Liver (tissue), 10 donors: ENCODE measurements around the gene SGPP1. TPM values are rescaled to one million over a fixed set of nuclear protein-coding genes. Genes with fewer than 3 reads are reported as not detected.
"Not testable (repeated sequence)": the region's sequence is repeated elsewhere in the genome, so short reads cannot be mapped to it uniquely, and the experiment has no call there.

Experiments used
- DNase-seq: peaks from one replicate; pipeline ENCODE4 v3.0.0-alpha.2; 2017; ENCODE audit warnings: low spot score
- H3K27ac ChIP-seq, 2 donors: one replicate each; pipeline ENCODE4 v1.7.0; 2013; ENCODE audit warnings: inconsistent platforms in 2 of 2, low read length in 2 of 2, control low read depth in 1 of 2, low read depth in 1 of 2, mild to moderate bottlenecking in 1 of 2
- H3K27me3 ChIP-seq, 4 donors: one replicate each; pipeline versions ENCODE4 v1.6.1 to v1.7.0; 2013; ENCODE audit warnings: low read length in 3 of 4, inconsistent platforms in 1 of 4, mild to moderate bottlenecking in 1 of 4, moderate library complexity in 1 of 4; ENCODE audit not compliant: control insufficient read depth in 4 of 4, insufficient read depth in 4 of 4
- H3K36me3 ChIP-seq, 4 donors: one replicate each; pipeline versions ENCODE4 v1.6.1 to v1.7.0; 2013; ENCODE audit warnings: low read length in 3 of 4, mild to moderate bottlenecking in 3 of 4, low read depth in 1 of 4, moderate library complexity in 1 of 4; ENCODE audit not compliant: control insufficient read depth in 4 of 4, insufficient read depth in 3 of 4
- H3K4me1 ChIP-seq, 4 donors: one replicate each; pipeline versions ENCODE4 v1.6.1 to v1.7.0; 2013; ENCODE audit warnings: low read length in 3 of 4, mild to moderate bottlenecking in 3 of 4, moderate library complexity in 1 of 4; ENCODE audit not compliant: control insufficient read depth in 4 of 4, insufficient read depth in 4 of 4
- H3K4me3 ChIP-seq, 3 donors: one replicate each; pipeline versions ENCODE4 v1.6.1 to v1.7.0; 2013; ENCODE audit warnings: low read length in 3 of 3, control low read depth in 1 of 3, low read depth in 1 of 3, mild to moderate bottlenecking in 1 of 3
- H3K9ac ChIP-seq, 2 donors: one replicate each; pipeline ENCODE4 v1.7.0; 2013; ENCODE audit warnings: low read length in 2 of 2, mild to moderate bottlenecking in 2 of 2, moderate library complexity in 2 of 2, control low read depth in 1 of 2, low read depth in 1 of 2
- H3K9me3 ChIP-seq, 4 donors: one replicate each; pipeline versions ENCODE4 v1.6.1 to v1.7.0; 2013; ENCODE audit warnings: low read length in 3 of 4; ENCODE audit not compliant: control insufficient read depth in 4 of 4
- FOXA1 ChIP-seq: IDR thresholded peaks from 2 replicates; pipeline ENCODE4 v1.6.1; 2016; ENCODE audit warnings: antibody characterized with exemption
- FOXA2 ChIP-seq: IDR thresholded peaks from 2 replicates; pipeline ENCODE4 v1.6.1; 2016; ENCODE audit warnings: antibody characterized with exemption
- HNF4A ChIP-seq, 2 donors: conservative IDR thresholded peaks; 2 replicates each; pipeline ENCODE4 v1.6.1; 2016; ENCODE audit warnings: antibody characterized with exemption in 2 of 2, mild to moderate bottlenecking in 2 of 2
- HNF4G ChIP-seq: IDR thresholded peaks from 2 replicates; pipeline ENCODE4 v1.6.1; 2016; ENCODE audit warnings: antibody characterized with exemption
- NR2F2 ChIP-seq: IDR thresholded peaks from 2 replicates; pipeline ENCODE4 v1.6.1; 2016; ENCODE audit warnings: antibody characterized with exemption
- RAD21 ChIP-seq, 2 donors: IDR thresholded peaks; 2 replicates each; pipeline ENCODE4 v1.6.1; 2016; ENCODE audit warnings: antibody characterized with exemption in 2 of 2, mild to moderate bottlenecking in 2 of 2
- RXRA ChIP-seq, 2 donors: IDR thresholded peaks; 2 replicates each; pipeline ENCODE4 v1.6.1; 2017 to 2018; ENCODE audit warnings: antibody characterized with exemption in 2 of 2, mild to moderate bottlenecking in 1 of 2
- SP1 ChIP-seq: IDR thresholded peaks from 2 replicates; pipeline ENCODE4 v1.6.1; 2018; ENCODE audit warnings: antibody characterized with exemption, mild to moderate bottlenecking
- TAF1 ChIP-seq: conservative IDR thresholded peaks from 2 replicates; pipeline ENCODE4 v1.6.1; 2016; ENCODE audit warnings: antibody characterized with exemption, mild to moderate bottlenecking
- YY1 ChIP-seq: IDR thresholded peaks from 2 replicates; pipeline ENCODE4 v1.6.1; 2016; ENCODE audit warnings: antibody characterized with exemption, mild to moderate bottlenecking
- WGBS: extraction: QIAGEN DNeasy Blood & Tissue Kit; methylation state at CpG from one replicate; pipeline ENCODE4 v1.1.7; 2013; 5-methylcytosine and 5-hydroxymethylcytosine counted together
- polyA plus RNA-seq, 2 donors: library from polyadenylated mRNA; stranded (reverse) in 1 of 2; unstranded in 1 of 2; fragments of 200-250 nt in 1 of 2; fragments of >200 nt in 1 of 2; fragmentation: Nextera tagmentation in 1 of 2; extraction: Ambion mirVana in 1 of 2; gene quantifications; one replicate each; pipeline versions ENCODE4 v1.2.1 to v1.2.3, GENCODE V29; 2013 to 2015
- small RNA-seq: library from RNA; depleted of rRNA; stranded (forward); fragments of <200 nt; gene quantifications from one replicate; pipeline ENCODE3, GENCODE V24; 2014
- total RNA-seq, 2 donors: library from RNA; depleted of rRNA; stranded (reverse); fragments of >200 nt; gene quantifications; one replicate each; pipeline ENCODE4 v1.2.3, GENCODE V29; 2014
- TF ChIP-seq, protein P1 (sequence below): IDR thresholded peaks from 2 replicates; pipeline ENCODE4 v1.6.1; 2016; ENCODE audit warnings: antibody characterized with exemption, mild to moderate bottlenecking
- TF ChIP-seq, protein P2 (sequence below): IDR thresholded peaks from 2 replicates; pipeline ENCODE4 v1.6.1; 2016; ENCODE audit warnings: antibody characterized with exemption
- TF ChIP-seq, protein P3 (sequence below): IDR thresholded peaks from 2 replicates; pipeline ENCODE4 v1.6.1; 2016; ENCODE audit warnings: antibody characterized with exemption
- donor health status: healthy.
- donor health status: healthy.
- donor health status: healthy.
- donor health status: healthy.
- donor health status: healthy.

SGPP1 gene
- total and polyA plus RNA-seq, 4 donors = 12.3 to 32.3 (median 15.6) TPM

DNA sequence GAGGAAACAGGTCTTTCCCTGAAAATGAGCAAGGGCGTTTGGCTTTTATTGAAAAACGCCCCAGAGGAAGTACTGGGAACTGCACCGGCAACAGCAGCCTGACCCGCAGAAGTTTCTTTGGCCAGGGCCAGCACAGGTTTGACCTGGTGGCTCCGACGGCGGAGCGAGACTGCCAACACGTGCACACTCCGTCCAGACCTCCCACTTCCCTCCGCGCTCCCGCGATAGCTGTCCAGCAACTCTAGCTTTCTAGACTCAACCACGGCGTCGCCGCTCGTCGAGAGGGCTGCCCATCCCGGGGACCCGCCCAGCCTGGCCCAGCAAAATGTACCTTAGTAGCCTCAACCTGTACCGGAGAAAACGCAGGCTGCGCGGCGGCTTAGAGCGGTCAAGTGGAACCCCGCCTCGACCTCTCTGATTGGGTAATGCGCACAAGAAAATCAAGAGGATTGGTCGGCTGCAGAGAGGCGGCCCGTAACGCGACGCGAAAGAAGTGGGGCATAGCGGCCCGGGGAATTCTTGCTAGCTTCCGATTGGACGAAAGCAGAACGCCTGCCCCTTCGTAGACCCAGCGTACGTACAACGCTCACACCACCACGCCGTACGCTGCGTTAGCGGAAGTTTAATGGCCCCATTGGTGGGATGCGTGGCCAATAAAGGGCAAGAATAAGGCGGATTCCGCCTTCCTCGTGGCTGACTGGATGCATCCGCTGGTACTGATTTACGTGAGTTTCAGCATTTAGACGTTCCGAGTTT lies 86.2 kb downstream of the SGPP1 start, which contains the start of gene WDR89 (continued):
- TF ChIP-seq, protein P1, sequence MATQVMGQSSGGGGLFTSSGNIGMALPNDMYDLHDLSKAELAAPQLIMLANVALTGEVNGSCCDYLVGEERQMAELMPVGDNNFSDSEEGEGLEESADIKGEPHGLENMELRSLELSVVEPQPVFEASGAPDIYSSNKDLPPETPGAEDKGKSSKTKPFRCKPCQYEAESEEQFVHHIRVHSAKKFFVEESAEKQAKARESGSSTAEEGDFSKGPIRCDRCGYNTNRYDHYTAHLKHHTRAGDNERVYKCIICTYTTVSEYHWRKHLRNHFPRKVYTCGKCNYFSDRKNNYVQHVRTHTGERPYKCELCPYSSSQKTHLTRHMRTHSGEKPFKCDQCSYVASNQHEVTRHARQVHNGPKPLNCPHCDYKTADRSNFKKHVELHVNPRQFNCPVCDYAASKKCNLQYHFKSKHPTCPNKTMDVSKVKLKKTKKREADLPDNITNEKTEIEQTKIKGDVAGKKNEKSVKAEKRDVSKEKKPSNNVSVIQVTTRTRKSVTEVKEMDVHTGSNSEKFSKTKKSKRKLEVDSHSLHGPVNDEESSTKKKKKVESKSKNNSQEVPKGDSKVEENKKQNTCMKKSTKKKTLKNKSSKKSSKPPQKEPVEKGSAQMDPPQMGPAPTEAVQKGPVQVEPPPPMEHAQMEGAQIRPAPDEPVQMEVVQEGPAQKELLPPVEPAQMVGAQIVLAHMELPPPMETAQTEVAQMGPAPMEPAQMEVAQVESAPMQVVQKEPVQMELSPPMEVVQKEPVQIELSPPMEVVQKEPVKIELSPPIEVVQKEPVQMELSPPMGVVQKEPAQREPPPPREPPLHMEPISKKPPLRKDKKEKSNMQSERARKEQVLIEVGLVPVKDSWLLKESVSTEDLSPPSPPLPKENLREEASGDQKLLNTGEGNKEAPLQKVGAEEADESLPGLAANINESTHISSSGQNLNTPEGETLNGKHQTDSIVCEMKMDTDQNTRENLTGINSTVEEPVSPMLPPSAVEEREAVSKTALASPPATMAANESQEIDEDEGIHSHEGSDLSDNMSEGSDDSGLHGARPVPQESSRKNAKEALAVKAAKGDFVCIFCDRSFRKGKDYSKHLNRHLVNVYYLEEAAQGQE = peak; percentile 95
- TF ChIP-seq, protein P2, sequence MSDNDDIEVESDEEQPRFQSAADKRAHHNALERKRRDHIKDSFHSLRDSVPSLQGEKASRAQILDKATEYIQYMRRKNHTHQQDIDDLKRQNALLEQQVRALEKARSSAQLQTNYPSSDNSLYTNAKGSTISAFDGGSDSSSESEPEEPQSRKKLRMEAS = peak; percentile 81
- TF ChIP-seq FOXA2 (no peak), YY1 (peak; percentile 92)

DNA sequence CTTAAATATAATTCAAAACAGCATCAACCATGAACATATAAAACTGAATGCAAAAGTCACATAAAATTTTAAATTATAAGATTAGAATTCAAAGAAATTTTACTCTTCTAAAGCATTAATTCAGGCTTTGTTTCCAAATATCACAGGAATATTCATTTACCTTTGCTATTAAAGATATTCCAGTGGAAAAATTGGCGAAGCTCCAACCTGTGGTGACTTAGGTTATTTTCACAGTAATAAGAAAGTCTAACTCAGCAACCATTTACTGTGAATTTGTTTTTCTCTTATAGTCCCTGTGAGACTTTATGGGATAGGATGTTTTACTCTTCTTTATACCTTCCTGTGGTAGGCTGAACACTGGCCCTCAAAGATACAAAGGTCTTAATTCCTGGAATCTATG lies 89.4 kb downstream of the SGPP1 start:
- 92% methylated on average over 1 of the region's 1 CpG for WGBS
- no peaks in the 10 kb centered on the region for H3K36me3 ChIP-seq

DNA sequence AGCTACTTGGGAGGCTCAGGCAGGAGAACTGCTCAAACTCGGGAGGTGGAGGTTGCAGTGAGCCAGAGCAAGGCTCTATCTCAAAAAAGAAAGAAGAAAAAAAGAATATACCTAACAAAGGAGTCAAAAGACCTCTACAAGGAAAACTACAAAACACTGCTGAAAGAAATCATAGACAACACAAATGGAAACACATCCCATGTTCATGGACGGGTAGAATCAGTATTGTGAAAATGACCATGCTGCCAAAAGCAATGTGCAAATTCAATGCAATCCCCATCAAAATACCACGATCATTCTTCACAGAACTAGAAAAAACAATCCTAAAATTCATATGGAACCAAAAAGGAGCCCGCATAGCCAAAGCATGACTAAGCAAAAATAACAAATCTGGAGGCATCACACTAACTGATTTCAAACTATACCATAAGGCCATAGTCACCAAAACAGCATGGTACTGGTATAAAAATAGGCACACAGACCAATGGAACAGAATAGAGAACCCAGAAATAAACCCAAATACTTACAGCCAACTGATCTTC lies 91.7 kb downstream of the SGPP1 start:
- H3K9ac ChIP-seq, H3K36me3 ChIP-seq, H3K9me3 ChIP-seq, H3K27ac ChIP-seq, H3K27me3 ChIP-seq, H3K4me1 ChIP-seq, H3K4me3 ChIP-seq, DNase-seq: not testable (repeated sequence)
- WGBS = 97% methylated on average over 4 of the region's 4 CpGs

More for the DNA sequence above, 89.4 kb downstream of the SGPP1 start:
- DNase-seq = no peak
- H3K4me3 ChIP-seq = no peak overlapping the region
- H3K9ac ChIP-seq = no peak overlapping the region
- no peaks in the 10 kb centered on the region for H3K9me3 ChIP-seq
- peaks cover 2 to 11% (median 5%) of the 10 kb centered on the region in 4 donors for H3K4me1 ChIP-seq
- H3K27ac ChIP-seq = no peak overlapping the region
- no peaks in the 10 kb centered on the region for H3K27me3 ChIP-seq
- TF ChIP-seq HNF4G = no peak
- TF ChIP-seq, protein P3, sequence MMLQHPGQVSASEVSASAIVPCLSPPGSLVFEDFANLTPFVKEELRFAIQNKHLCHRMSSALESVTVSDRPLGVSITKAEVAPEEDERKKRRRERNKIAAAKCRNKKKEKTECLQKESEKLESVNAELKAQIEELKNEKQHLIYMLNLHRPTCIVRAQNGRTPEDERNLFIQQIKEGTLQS = no peak
- TF ChIP-seq RXRA (IDR thresholded peaks at IDR 0.05) = no peak
- TF ChIP-seq TAF1 = no peak
- TF ChIP-seq, protein P1 = no peak
- TF ChIP-seq RAD21 (IDR thresholded peaks at IDR 0.05) = no peak
- TF ChIP-seq SP1 = no peak
- TF ChIP-seq FOXA1 = no peak
- no peak for TF ChIP-seq NR2F2
- no peak for TF ChIP-seq HNF4A (conservative IDR thresholded peaks at IDR 0.05)
- no peak for TF ChIP-seq FOXA2

Small RNA genes lying within 50 kb of the gene (small RNA-seq; reads per million reads assigned to genes)
- gene AL161670.1 (not detected), gene RF00012 (not detected), gene RNU7-116P (not detected)

Other genes with a start within 250 kb of the SGPP1 start
- gene PPP2R5E, start 184.7 kb downstream of the SGPP1 start, total RNA-seq = 10 to 100 TPM in 1 of 2 donors, 1 to 10 TPM in 1; 10.0 to 13.1 TPM
- gene PPP2R5E, start 184.7 kb downstream of the SGPP1 start, polyA plus RNA-seq = 1 to 10 TPM; 6.0 to 6.9 TPM
- gene WDR89, start 86.2 kb downstream of the SGPP1 start, total RNA-seq = 1 to 10 TPM; 7.1 to 9.2 TPM
- gene WDR89, start 86.2 kb downstream of the SGPP1 start, polyA plus RNA-seq = 1 to 10 TPM; 3.3 to 3.9 TPM
- gene SYNE2, start 124.9 kb upstream of the SGPP1 start, total RNA-seq = 10 to 100 TPM; 15.5 to 79.9 TPM
- gene SYNE2, start 124.9 kb upstream of the SGPP1 start, polyA plus RNA-seq = 10 to 100 TPM; 12.0 to 23.5 TPM